Measurements from ENCODE around the gene SUMO2. TPM values are rescaled to one million over a fixed set of nuclear protein-coding genes. Genes with fewer than 3 reads are reported as not detected.
A peak's percentile ranks its signal among the peaks of the same experiment; 100 is the strongest.
"Not testable (repeated sequence)": the region's sequence is repeated elsewhere in the genome, so short reads cannot be mapped to it uniquely, and the experiment has no call there.

SUMO2 gene
- total RNA-seq, 1 experiment from 2014 or later, result 616 TPM

DNA sequence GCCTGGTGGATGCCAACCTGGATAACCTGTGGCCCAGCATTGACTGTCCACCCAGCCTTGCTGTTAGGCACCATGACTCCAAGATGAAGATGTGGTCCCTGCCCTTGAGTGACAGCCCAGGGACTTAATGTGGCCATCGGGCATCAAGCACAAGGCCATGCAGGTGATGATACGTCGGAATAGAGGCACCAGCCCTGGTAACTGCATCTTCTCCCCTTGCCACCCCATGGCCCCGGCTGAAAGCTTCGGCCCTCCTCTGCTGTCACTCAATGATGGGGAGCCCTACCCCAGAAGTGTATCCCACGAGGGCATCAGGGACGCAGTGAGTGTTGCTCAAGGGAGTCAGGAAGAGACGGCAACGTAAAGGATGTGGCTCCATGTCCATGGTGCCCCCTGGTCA, 53.2 kb downstream of the SUMO2 start:
- DNase-seq (ENCODE audit: low read depth, low spot score) (no peak), ATAC-seq (no peak)
- Histone ChIP-seq H3K27me3 (ENCODE audit: control insufficient read depth, insufficient read depth, low read length) (no peaks in the 10 kb centered on the region), H3K27ac (ENCODE audit: low read length) (peak overlapping the region; percentile 93), H3K9me3 (ENCODE audit: control insufficient read depth, insufficient read depth, low read depth, low read length) (no peaks in the 10 kb centered on the region), H3K4me3 (ENCODE audit: low read depth in 2 of 2, low read length in 2 of 2) (no peak overlapping the region; a peak in 1 of 4 replicates), H3K36me3 (ENCODE audit: control insufficient read depth, insufficient read depth, low read length) (peaks cover 3% of the 10 kb centered on the region; the same call in 1 of the 2 replicates), H3K4me1 (ENCODE audit: control insufficient read depth, insufficient read depth, low read length) (peaks cover 33% of the 10 kb centered on the region)
- no TSS peak for BruUV-seq (replicated peaks)
- TF ChIP-seq, protein P1, sequence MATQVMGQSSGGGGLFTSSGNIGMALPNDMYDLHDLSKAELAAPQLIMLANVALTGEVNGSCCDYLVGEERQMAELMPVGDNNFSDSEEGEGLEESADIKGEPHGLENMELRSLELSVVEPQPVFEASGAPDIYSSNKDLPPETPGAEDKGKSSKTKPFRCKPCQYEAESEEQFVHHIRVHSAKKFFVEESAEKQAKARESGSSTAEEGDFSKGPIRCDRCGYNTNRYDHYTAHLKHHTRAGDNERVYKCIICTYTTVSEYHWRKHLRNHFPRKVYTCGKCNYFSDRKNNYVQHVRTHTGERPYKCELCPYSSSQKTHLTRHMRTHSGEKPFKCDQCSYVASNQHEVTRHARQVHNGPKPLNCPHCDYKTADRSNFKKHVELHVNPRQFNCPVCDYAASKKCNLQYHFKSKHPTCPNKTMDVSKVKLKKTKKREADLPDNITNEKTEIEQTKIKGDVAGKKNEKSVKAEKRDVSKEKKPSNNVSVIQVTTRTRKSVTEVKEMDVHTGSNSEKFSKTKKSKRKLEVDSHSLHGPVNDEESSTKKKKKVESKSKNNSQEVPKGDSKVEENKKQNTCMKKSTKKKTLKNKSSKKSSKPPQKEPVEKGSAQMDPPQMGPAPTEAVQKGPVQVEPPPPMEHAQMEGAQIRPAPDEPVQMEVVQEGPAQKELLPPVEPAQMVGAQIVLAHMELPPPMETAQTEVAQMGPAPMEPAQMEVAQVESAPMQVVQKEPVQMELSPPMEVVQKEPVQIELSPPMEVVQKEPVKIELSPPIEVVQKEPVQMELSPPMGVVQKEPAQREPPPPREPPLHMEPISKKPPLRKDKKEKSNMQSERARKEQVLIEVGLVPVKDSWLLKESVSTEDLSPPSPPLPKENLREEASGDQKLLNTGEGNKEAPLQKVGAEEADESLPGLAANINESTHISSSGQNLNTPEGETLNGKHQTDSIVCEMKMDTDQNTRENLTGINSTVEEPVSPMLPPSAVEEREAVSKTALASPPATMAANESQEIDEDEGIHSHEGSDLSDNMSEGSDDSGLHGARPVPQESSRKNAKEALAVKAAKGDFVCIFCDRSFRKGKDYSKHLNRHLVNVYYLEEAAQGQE (IDR thresholded peaks at IDR 0.05; ENCODE audit: insufficient read depth in 1 of 2, low read depth in 2 of 2, low read length in 1 of 2), result no peak
- TF ChIP-seq, protein P2, sequence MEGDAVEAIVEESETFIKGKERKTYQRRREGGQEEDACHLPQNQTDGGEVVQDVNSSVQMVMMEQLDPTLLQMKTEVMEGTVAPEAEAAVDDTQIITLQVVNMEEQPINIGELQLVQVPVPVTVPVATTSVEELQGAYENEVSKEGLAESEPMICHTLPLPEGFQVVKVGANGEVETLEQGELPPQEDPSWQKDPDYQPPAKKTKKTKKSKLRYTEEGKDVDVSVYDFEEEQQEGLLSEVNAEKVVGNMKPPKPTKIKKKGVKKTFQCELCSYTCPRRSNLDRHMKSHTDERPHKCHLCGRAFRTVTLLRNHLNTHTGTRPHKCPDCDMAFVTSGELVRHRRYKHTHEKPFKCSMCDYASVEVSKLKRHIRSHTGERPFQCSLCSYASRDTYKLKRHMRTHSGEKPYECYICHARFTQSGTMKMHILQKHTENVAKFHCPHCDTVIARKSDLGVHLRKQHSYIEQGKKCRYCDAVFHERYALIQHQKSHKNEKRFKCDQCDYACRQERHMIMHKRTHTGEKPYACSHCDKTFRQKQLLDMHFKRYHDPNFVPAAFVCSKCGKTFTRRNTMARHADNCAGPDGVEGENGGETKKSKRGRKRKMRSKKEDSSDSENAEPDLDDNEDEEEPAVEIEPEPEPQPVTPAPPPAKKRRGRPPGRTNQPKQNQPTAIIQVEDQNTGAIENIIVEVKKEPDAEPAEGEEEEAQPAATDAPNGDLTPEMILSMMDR (IDR thresholded peaks at IDR 0.05), result no peak
- TF ChIP-seq TCF7L2 (IDR thresholded peaks at IDR 0.05; ENCODE audit: low read depth, low read length), result no peak
- TF ChIP-seq SIN3A (IDR thresholded peaks at IDR 0.05; ENCODE audit: borderline replicate concordance, insufficient read depth, low read depth, low read length), result no peak
- TF ChIP-seq POLR2AphosphoS5 (IDR thresholded peaks at IDR 0.05; ENCODE audit: low read depth, low read length), result peak; percentile 21; the same call in 1 of the 2 replicates
- intact Hi-C loops (cut with micrococcal nuclease; ENCODE audit: unreplicated experiment), result no loop called here
- POLR2A ChIA-PET, result interaction anchor here (0.6 kb wide), 1 partner anchor 66 kb away, joined by 8 read pairs; no protein-coding TSS in a partner anchor
- CTCF ChIA-PET, result interaction anchor here (0.6 to 2.8 kb wide), 2 partner anchors 15 to 67 kb away, joined by 6 to 12 read pairs; no protein-coding TSS in a partner anchor
- in situ Hi-C loops (cut with HindIII; ENCODE audit: low pct_unique_long_range_greater_than_20kb, low sequenced_read_pairs), result no loop called here

DNA sequence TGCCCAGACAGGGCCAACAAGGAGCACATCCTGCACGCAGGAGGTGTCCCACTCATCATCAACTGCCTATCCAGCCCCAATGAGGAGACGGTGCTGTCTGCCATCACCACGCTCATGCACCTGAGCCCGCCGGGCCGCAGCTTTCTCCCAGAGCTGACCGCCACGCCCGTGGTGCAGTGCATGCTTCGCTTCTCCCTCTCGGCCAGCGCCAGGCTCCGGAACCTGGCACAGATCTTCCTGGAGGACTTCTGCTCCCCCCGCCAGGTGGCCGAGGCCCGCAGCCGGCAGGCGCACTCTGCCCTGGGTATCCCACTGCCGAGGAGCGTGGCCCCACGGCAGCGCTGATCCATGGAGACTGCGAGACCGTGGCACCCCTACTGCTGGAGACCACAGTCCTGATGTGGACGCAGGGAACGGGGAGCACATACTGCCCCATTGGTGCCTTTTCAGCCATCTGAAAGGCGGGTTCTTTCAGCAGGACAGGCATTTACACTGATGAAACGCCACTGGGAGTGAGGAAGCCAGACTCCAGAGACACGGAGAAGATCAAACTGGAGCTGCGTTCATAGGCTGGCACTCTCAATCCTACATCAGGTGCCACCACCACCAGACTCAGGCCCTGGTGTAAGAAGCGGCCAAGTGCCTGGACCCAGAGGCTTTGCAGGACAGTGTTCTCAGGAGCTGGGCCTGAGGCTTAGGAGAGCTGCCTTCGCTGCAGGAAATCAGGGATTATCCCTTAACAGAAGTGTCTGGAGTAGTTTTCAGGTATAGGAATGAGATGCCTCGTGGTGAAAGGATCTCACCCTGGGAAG, 53.9 kb downstream of the SUMO2 start:
- peak; percentile 0 for TF ChIP-seq POLR2AphosphoS5 (IDR thresholded peaks at IDR 0.05; ENCODE audit: low read depth, low read length)
- no peak for TF ChIP-seq TCF7L2 (IDR thresholded peaks at IDR 0.05; ENCODE audit: low read depth, low read length)
- ATAC-seq (no peak), DNase-seq (ENCODE audit: low read depth, low spot score) (no peak)
- POLR2A ChIA-PET, result no interaction called here
- CTCF ChIA-PET, result interaction anchor here (0.6 to 1.0 kb wide), 2 partner anchors 15 to 68 kb away, joined by 4 to 6 read pairs; no protein-coding TSS in a partner anchor
- intact Hi-C loops (cut with micrococcal nuclease; ENCODE audit: unreplicated experiment) (no loop called here), in situ Hi-C loops (cut with HindIII; ENCODE audit: low pct_unique_long_range_greater_than_20kb, low sequenced_read_pairs) (no loop called here)
- Histone ChIP-seq H3K27me3 (ENCODE audit: control insufficient read depth, insufficient read depth, low read length) (no peaks in the 10 kb centered on the region), H3K4me1 (ENCODE audit: control insufficient read depth, insufficient read depth, low read length) (peaks cover 40% of the 10 kb centered on the region), H3K36me3 (ENCODE audit: control insufficient read depth, insufficient read depth, low read length) (peaks cover 3% of the 10 kb centered on the region; the same call in 1 of the 2 replicates), H3K4me3 (ENCODE audit: low read depth in 2 of 2, low read length in 2 of 2) (no peak overlapping the region), H3K27ac (ENCODE audit: low read length) (peak overlapping the region; percentile 29; the same call in 1 of the 2 replicates), H3K9me3 (ENCODE audit: control insufficient read depth, insufficient read depth, low read depth, low read length) (no peaks in the 10 kb centered on the region)
- BruUV-seq (replicated peaks), result no TSS peak

DNA sequence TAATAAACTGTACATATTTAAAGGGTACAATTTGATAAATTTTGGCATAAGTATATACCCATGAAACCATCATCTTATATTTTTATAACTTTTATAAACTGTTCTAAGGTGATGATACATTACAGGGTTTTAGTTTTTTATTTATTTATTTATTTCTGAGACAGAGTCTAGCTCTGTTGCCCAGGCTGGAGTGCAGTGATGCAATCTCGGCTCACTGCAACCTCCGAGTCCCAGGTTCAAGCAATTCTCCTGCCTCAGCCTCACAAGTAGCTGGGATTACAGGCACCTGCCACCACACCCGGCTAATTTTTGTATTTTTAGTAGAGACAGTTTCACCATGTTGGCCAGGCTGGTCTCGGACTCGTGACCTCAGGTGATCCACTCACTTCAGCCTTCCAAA, 54.8 kb downstream of the SUMO2 start:
- H3K9me3 ChIP-seq (ENCODE audit: control insufficient read depth, insufficient read depth, low read depth, low read length); ATAC-seq: not testable (repeated sequence)

More for the DNA sequence above, 54.8 kb downstream of the SUMO2 start:
- H3K36me3 ChIP-seq (ENCODE audit: control insufficient read depth, insufficient read depth, low read length); H3K4me3 ChIP-seq (ENCODE audit: low read depth in 2 of 2, low read length in 2 of 2); POLR2A ChIA-PET; BruUV-seq (replicated peaks); H3K27ac ChIP-seq (ENCODE audit: low read length); H3K27me3 ChIP-seq (ENCODE audit: control insufficient read depth, insufficient read depth, low read length); DNase-seq (ENCODE audit: low read depth, low spot score); in situ Hi-C loops (cut with HindIII; ENCODE audit: low pct_unique_long_range_greater_than_20kb, low sequenced_read_pairs); intact Hi-C loops (cut with micrococcal nuclease; ENCODE audit: unreplicated experiment): not testable (repeated sequence)
- CTCF ChIA-PET, result interaction anchor here (1.0 kb wide), 1 partner anchor 14 kb away, joined by 4 read pairs; no protein-coding TSS in a partner anchor
- peaks cover 40% of the 10 kb centered on the region for H3K4me1 ChIP-seq (ENCODE audit: control insufficient read depth, insufficient read depth, low read length)
